ENCODE measurements around the gene JUND. TPM values are rescaled to one million over a fixed set of nuclear protein-coding genes. Genes with fewer than 3 reads are reported as not detected.

JUND gene
- total and polyA plus RNA-seq, 2 of the 4 experiments (the other 2 are of a cell fraction) = 14.2 to 77.2 TPM

GRCh38 chr19:18328340-18329034, 47.1 kb upstream of the JUND start (continued):
- TF ChIP-seq ELK1 (IDR thresholded peaks at IDR 0.05; ENCODE audit: borderline replicate concordance, low read depth, low read length) (no peak), RFX5 (IDR thresholded peaks at IDR 0.05; ENCODE audit: low read depth, low read length) (peak; percentile 61)

- Histone ChIP-seq H4K8ac (ENCODE audit: low read depth in 2 of 2, low read length in 2 of 2) (no peak overlapping the region), H3K23ac (ENCODE audit: low read depth, low read length) (no peak overlapping the region), H4K20me1 (ENCODE audit: insufficient read depth, low read length) (no peaks in the 10 kb centered on the region), H3K56ac (ENCODE audit: extremely low read depth, insufficient read depth, low read length) (no peak overlapping the region), H3K4me2 (ENCODE audit: low read depth, low read length) (no peak overlapping the region), H3K14ac (replicated peaks; ENCODE audit: low read depth, low read length) (no peak overlapping the region), H2AK5ac (ENCODE audit: low read depth, low read length) (no peak overlapping the region), H3K4ac (ENCODE audit: low read depth, low read length) (no peak overlapping the region), H3K36me3 (ENCODE audit: control insufficient read depth, insufficient read depth, low read length) (no peaks in the 10 kb centered on the region), H2AK9ac (replicated peaks; ENCODE audit: low read depth, low read length, poor library complexity) (no peak overlapping the region), H3K27me3 (ENCODE audit: control insufficient read depth, insufficient read depth, low read length) (no peaks in the 10 kb centered on the region), H3K4me1 (ENCODE audit: control insufficient read depth, insufficient read depth, low read length) (peaks cover 5% of the 10 kb centered on the region; the same call in 1 of the 2 replicates), H2BK120ac (ENCODE audit: low read depth, low read length) (no peak overlapping the region), H3K27ac (ENCODE audit: insufficient read depth, low read length) (no peak overlapping the region), H3K9me3 (ENCODE audit: control insufficient read depth, insufficient read depth, low read length) (no peaks in the 10 kb centered on the region), H3K9ac (ENCODE audit: low read depth, low read length) (no peak overlapping the region), H3K18ac (ENCODE audit: low read depth, low read length) (no peak overlapping the region), H3K79me1 (ENCODE audit: low read depth in 1 of 2, low read length in 2 of 2) (peaks cover 4 to 19% of the 10 kb centered on the region in 2 experiments; a peak in 3 of 4 replicates), H2BK20ac (ENCODE audit: low read depth, low read length) (no peak overlapping the region), H2BK15ac (ENCODE audit: low read depth, low read length) (no peak overlapping the region), H4K5ac (ENCODE audit: low read depth, low read length) (no peak overlapping the region), H2AFZ (replicated peaks; ENCODE audit: low read length, poor library complexity) (no peak overlapping the region), H2BK5ac (ENCODE audit: low read depth, low read length, poor library complexity, severe bottlenecking) (no peak overlapping the region), H3K9me1 (ENCODE audit: insufficient read depth, low read length) (0 out of 2 replicates have a peak, but pooled peaks cover 6% of the 10 kb centered on the region), H4K91ac (ENCODE audit: insufficient read depth, low read depth, low read length) (no peak overlapping the region), H3K4me3 (ENCODE audit: insufficient read depth, low read depth, low read length) (no peak overlapping the region)
- CTCF ChIA-PET = interaction anchor here (1.4 to 1.7 kb wide), 2 partner anchors 47 to 48 kb away, joined by 3 to 10 read pairs; no protein-coding TSS in a partner anchor
- intact Hi-C loops (cut with micrococcal nuclease) (no loop called here), in situ Hi-C loops (cut with MboI; ENCODE audit: low sequenced_read_pairs) (loop anchor here (10.0 kb wide), 1 partner anchor 132 kb away; the partner anchor contains the start of gene MPV17L2), dilution Hi-C loops (cut with HindIII; ENCODE audit: low sequenced_read_pairs, unreplicated experiment) (no loop called here)
- ATAC-seq (ENCODE audit: low read depth) (no peak), DNase-seq (no peak)
- POLR2A ChIA-PET (ENCODE audit: unreplicated experiment) = no interaction called here
- no CpG with 5 or more reads among the region's 5 CpGs for WGBS, 2 experiments (ENCODE audit: extremely low coverage in 2 of 2, insufficient read length in 1 of 2)
- no TSS peak for BruUV-seq (replicated peaks)
- no peak for TF ChIP-seq FOS (IDR thresholded peaks at IDR 0.05; ENCODE audit: low read depth, low read length)
- TF ChIP-seq RFX5 (IDR thresholded peaks at IDR 0.05; ENCODE audit: low read depth, low read length) = no peak
- TF ChIP-seq CTCF (conservative IDR thresholded peaks at IDR 0.05; ENCODE audit: low read depth, low read length) = no peak
- TF ChIP-seq MAZ (IDR thresholded peaks at IDR 0.05; ENCODE audit: borderline replicate concordance, low read depth, low read length) = no peak
- no peak for TF ChIP-seq MAFK (IDR thresholded peaks at IDR 0.05; ENCODE audit: low read depth, low read length)
- TF ChIP-seq ELK1 (IDR thresholded peaks at IDR 0.05; ENCODE audit: borderline replicate concordance, low read depth, low read length) = no peak
- no peak for TF ChIP-seq MXI1 (IDR thresholded peaks at IDR 0.05; ENCODE audit: borderline replicate concordance, low read depth, low read length)
- TF ChIP-seq USF2 (IDR thresholded peaks at IDR 0.05; ENCODE audit: low read depth, low read length) = no peak
- TF ChIP-seq RCOR1 (IDR thresholded peaks at IDR 0.05; ENCODE audit: insufficient replicate concordance, low read length) = no peak
- TF ChIP-seq POLR2A (IDR thresholded peaks at IDR 0.05; ENCODE audit: low read depth, low read length) = no peak
These were observed 45.4 kb upstream of the JUND start for GRCh38 chr19:18326772-18327171.
